Measurements from ENCODE around the gene PLLP. TPM values are rescaled to one million over a fixed set of nuclear protein-coding genes. Genes with fewer than 3 reads are reported as not detected.

Gene PLLP, protein sequence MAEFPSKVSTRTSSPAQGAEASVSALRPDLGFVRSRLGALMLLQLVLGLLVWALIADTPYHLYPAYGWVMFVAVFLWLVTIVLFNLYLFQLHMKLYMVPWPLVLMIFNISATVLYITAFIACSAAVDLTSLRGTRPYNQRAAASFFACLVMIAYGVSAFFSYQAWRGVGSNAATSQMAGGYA
- total RNA-seq, result 0.31 TPM in 1 of 2 replicates, not detected in the other

DNA sequence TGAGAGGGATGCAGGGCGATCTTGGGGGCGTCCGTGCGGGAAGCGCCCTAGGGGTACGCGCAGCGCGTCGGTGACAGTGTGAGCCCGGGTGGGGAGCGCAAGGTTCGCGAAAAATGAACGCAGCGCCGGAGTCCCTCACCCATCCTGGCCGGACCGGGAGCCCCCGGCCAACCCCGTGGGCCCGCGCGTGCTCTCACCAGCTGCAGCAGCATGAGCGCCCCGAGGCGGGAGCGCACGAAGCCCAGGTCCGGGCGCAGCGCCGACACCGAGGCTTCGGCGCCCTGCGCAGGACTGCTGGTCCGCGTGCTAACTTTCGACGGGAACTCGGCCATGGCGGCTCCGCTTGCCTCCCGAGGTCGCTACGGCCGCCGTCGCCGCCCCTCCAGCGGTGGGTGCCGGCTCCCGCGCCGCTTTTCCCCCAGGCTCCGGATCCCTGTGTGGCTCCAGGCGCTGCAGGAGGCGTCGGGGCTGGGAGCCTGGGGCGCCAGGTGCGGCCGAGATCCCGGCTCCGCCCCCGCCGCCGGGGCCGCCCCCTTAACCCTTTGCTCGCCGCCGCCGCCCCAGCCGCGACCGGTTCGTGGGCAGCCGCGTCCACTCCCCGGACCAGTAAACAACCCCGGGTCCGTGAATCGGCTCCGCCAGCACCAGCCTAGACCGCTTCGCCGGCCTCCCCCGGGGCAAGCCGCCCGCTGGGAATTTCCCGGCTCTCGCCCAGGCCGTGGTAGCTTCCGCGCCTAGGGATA lies at the start of gene PLLP:
Gene PLLP, minus strand, starts transcription at position 464 of the 743 bp plus-strand sequence. Its CDS starts 132 bp downstream, at position 332.

DNA sequence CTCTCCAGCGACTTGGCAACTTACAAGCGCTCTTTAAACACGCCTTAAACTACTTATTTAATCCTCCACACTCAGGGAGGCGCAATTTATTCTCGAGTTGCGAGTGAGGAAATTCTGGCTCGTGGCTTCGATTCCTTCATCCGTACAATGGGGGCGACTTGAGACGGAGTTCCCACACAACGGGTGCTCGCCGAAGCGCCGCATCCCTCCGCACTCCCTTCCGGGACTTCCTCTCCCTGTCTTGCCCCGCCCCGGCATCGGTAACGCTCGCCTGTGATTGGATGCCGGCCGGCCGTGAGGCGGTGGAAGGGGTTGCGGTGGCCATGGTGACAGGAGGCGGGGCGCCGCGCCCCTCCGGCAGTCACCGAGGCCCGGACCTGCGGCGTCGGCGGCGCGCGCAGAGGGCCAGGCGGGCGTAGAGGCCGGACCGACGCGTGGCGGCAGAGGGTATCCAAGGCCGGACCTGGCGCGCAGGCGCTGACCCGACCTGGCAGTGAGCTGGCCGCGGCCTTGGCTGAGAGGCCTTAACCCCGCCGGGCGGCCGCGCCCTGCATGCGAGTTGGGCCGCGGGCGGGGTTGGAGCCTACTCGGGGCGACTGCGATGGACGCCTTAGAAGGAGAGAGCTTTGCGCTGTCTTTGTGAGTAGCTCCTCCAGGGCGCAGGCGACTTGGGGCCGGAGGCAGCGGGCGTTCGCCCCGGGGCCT lies 39.6 kb downstream of the PLLP start, which contains the start of gene ARL2BP:
Gene ARL2BP, plus strand, starts transcription at position 493 of the 705 bp plus-strand sequence. Its CDS starts 109 bp downstream, at position 602.

Other genes with a start within 250 kb of the PLLP start
- 12.4 and 17.1 TPM in 2 replicates for gene CPNE2, start 192.1 kb downstream of the PLLP start, total RNA-seq
- gene PSME3IP1, start 98.6 kb downstream of the PLLP start, total RNA-seq, result 66.2 and 75.2 TPM in 2 replicates
- 37.8 and 41.1 TPM in 2 replicates for gene RSPRY1, start 98.3 kb downstream of the PLLP start, total RNA-seq
- 60.0 and 71.3 TPM in 2 replicates for gene ARL2BP, start 39.4 kb downstream of the PLLP start, total RNA-seq
- gene CCL22, start 74.1 kb upstream of the PLLP start, total RNA-seq, result not detected in 2 replicates
- 7.5 and 7.7 TPM in 2 replicates for gene CX3CL1, start 87.8 kb upstream of the PLLP start, total RNA-seq
- not detected in 2 replicates for gene CCL17, start 120.1 kb upstream of the PLLP start, total RNA-seq
- 43.6 and 45.6 TPM in 2 replicates for gene CIAPIN1, start 162.7 kb upstream of the PLLP start, total RNA-seq
- gene COQ9, start 162.8 kb upstream of the PLLP start, total RNA-seq, result 42.1 and 45.6 TPM in 2 replicates
- gene POLR2C, start 178.0 kb upstream of the PLLP start, total RNA-seq, result 95.4 and 107 TPM in 2 replicates
- 41.1 and 42.9 TPM in 2 replicates for gene DOK4, start 201.8 kb upstream of the PLLP start, total RNA-seq

Measured in aortic smooth muscle cell (primary cell).